Measurements from ENCODE around the gene TESK2. TPM values are rescaled to one million over a fixed set of nuclear protein-coding genes. Genes with fewer than 3 reads are reported as not detected.

The TESK2 gene
- total and polyA plus RNA-seq, 2 of the 8 experiments (the other 6 are each of a cell fraction or from before 2014, with no cell fraction given) = 10.8 to 12.6 TPM

DNA sequence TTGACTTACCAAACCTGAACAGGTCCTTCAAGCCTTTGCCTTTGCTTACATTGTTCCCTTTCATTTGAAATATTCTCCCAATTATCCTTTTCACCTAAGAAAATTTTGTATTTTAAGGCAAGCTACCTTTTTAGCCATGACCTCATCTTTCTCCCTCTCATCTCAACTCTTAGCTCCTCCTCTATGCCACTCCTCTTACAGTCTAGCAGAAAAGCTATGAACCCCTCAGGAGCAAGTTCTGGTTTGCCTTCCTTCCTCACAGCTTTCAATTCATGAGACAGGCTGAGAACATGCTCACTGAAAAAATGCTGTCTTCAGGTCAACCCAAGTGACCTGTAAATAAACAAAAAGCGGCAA, 142.4 kb downstream of the TESK2 start:
- FAIRE-seq (no peak), DNase-seq (ENCODE audit: low read depth in 1 of 2, low spot score in 2 of 2) (no peak)
- Histone ChIP-seq H3K56ac (replicated peaks; ENCODE audit: insufficient read length, low read depth, low read length) (no peak overlapping the region), H3K23ac (ENCODE audit: insufficient read length) (no peak overlapping the region), H3K9ac (replicated peaks in 1 of 4; ENCODE audit: extremely low read depth in 1 of 4, low read depth in 3 of 4, low read length in 3 of 4) (no peak overlapping the region), H3K4me3 (ENCODE audit: extremely low read depth in 1 of 4, insufficient read depth in 2 of 4, low read depth in 3 of 4, low read length in 4 of 4) (no peak overlapping the region), H2BK120ac (replicated peaks; ENCODE audit: low read depth, low read length) (no peak overlapping the region), H3K36me3 (ENCODE audit: control insufficient read depth in 2 of 4, insufficient read depth in 4 of 4, low read length in 3 of 4) (peaks cover 8 to 21% (median 15%) of the 10 kb centered on the region in 4 experiments; a peak in 6 of 8 replicates), H4K91ac (replicated peaks; ENCODE audit: insufficient read length, low read length) (no peak overlapping the region), H4K8ac (ENCODE audit: extremely low read depth, insufficient read depth, low read length) (no peak overlapping the region), H3K79me2 (ENCODE audit: control insufficient read depth in 1 of 2, insufficient read depth in 2 of 2, low read length in 2 of 2) (no peaks in the 10 kb centered on the region), H3K27ac (ENCODE audit: low read depth, low read length) (no peak overlapping the region), H2AFZ (ENCODE audit: low read length) (no peak overlapping the region), H2AK5ac (ENCODE audit: low read depth, low read length) (no peak overlapping the region), H3K23me2 (ENCODE audit: low read depth, low read length) (no peaks in the 10 kb centered on the region), H3K14ac (ENCODE audit: insufficient read length) (no peak overlapping the region), H3K4me1 (replicated peaks in 1 of 4; ENCODE audit: control insufficient read depth in 3 of 4, insufficient read depth in 4 of 4, low read length in 3 of 4) (no peaks in the 10 kb centered on the region), H2BK12ac (ENCODE audit: low read depth, low read length) (no peak overlapping the region), H3K27me3 (replicated peaks in 1 of 4; ENCODE audit: control insufficient read depth in 3 of 4, extremely low read depth in 1 of 4, insufficient read depth in 3 of 4, low read length in 3 of 4) (no peaks in the 10 kb centered on the region), H3K18ac (ENCODE audit: extremely low read depth, low read length) (no peak overlapping the region), H2BK15ac (ENCODE audit: low read length) (no peak overlapping the region), H2BK5ac (ENCODE audit: low read depth, low read length) (no peak overlapping the region), H4K5ac (ENCODE audit: insufficient read length, low read depth, low read length) (no peak overlapping the region), H4K20me1 (replicated peaks in 1 of 2; ENCODE audit: control insufficient read depth in 1 of 2, insufficient read depth in 2 of 2, low read length in 2 of 2) (no peaks in the 10 kb centered on the region), H3K4ac (replicated peaks; ENCODE audit: insufficient read length, low read depth, low read length) (no peak overlapping the region), H2BK20ac (ENCODE audit: low read length) (no peak overlapping the region), H3K79me1 (ENCODE audit: low read depth, low read length) (no peaks in the 10 kb centered on the region), H3K9me3 (ENCODE audit: insufficient read depth in 2 of 2, low read depth in 1 of 2, low read length in 1 of 2) (no peaks in the 10 kb centered on the region), H3K4me2 (ENCODE audit: insufficient read depth in 1 of 2, low read depth in 2 of 2, low read length in 2 of 2) (no peak overlapping the region)
- CTCF ChIA-PET (ENCODE audit: partially characterized antibody) = interaction anchor here (0.7 to 13.4 kb wide), 8 partner anchors 10 to 523 kb away, joined by 3 to 139 read pairs (median 4); partner anchors contain the start of genes CCDC163, MMACHC, MUTYH and TOE1
- TF ChIP-seq JUND (IDR thresholded peaks at IDR 0.05; ENCODE audit: low read length) (no peak), SP1 (IDR thresholded peaks at IDR 0.05; ENCODE audit: low read depth, low read length) (no peak), SUZ12 (IDR thresholded peaks at IDR 0.05; ENCODE audit: low read length) (no peak), ZNF274 (IDR thresholded peaks at IDR 0.05; ENCODE audit: borderline replicate concordance, extremely low read depth, low read length) (no peak), SP4 (IDR thresholded peaks at IDR 0.05; ENCODE audit: low read length) (no peak), SIN3A (conservative IDR thresholded peaks at IDR 0.05 in 1 of 2, IDR thresholded peaks at IDR 0.05 in 1 of 2; ENCODE audit: low read depth in 1 of 2, low read length in 2 of 2) (no peak), KDM5A (IDR thresholded peaks at IDR 0.05; ENCODE audit: low read length) (no peak), SP2 (IDR thresholded peaks at IDR 0.05; ENCODE audit: low read length) (no peak)
- TF ChIP-seq, protein P1, sequence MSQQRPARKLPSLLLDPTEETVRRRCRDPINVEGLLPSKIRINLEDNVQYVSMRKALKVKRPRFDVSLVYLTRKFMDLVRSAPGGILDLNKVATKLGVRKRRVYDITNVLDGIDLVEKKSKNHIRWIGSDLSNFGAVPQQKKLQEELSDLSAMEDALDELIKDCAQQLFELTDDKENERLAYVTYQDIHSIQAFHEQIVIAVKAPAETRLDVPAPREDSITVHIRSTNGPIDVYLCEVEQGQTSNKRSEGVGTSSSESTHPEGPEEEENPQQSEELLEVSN (IDR thresholded peaks at IDR 0.05) = no peak
- WGBS, 2 experiments (ENCODE audit: extremely low coverage in 1 of 2, insufficient coverage in 1 of 2, insufficient read length in 1 of 2, insufficient replicate concordance in 2 of 2, low coverage in 1 of 2, low lambda C conversion rate in 2 of 2, missing lambda C conversion rate in 1 of 2) = 84% methylated on average over 1 of the region's 1 CpG; no CpG with 5 or more reads in 1 of the 2 experiments
- POLR2A ChIA-PET (ENCODE audit: partially characterized antibody) = interaction anchor here (0.6 to 21.4 kb wide), 10 partner anchors 5 to 529 kb away, joined by 3 to 472 read pairs (median 6); partner anchors contain the start of genes CCDC163, HPDL, MMACHC and MUTYH
